ENCODE data around the gene KCNQ1OT1. TPM values are rescaled to one million over a fixed set of nuclear protein-coding genes. Genes with fewer than 3 reads are reported as not detected.

The KCNQ1OT1 gene
- total and polyA plus RNA-seq, 9 of the 15 experiments (the other 6 are each of a cell fraction or from before 2014, with no cell fraction given): 0.04 to 2.3 (median 0.74) TPM

- TF ChIP-seq VEZF1 (CRISPR knock-in tag; IDR thresholded peaks at IDR 0.05) (peak; percentile 77), RNF219 (CRISPR knock-in tag; IDR thresholded peaks at IDR 0.05) (no peak), NRF1 (conservative IDR thresholded peaks at IDR 0.05 in 1 of 2, IDR thresholded peaks at IDR 0.05 in 1 of 2) (peak; percentile 57 to 66), U2AF2 (optimal IDR thresholded peaks at IDR 0.05; ENCODE audit: low read depth, low read length) (no peak), E2F1 (CRISPR knock-in tag; IDR thresholded peaks at IDR 0.05) (0 out of 2 replicates have a peak, but pooled peaks have one; percentile 19), ATF1 (CRISPR knock-in tag; IDR thresholded peaks at IDR 0.05) (no peak), ATF1 (tag; IDR thresholded peaks at IDR 0.05) (peak; percentile 87), CTCFL (IDR thresholded peaks at IDR 0.05; ENCODE audit: borderline replicate concordance, insufficient read depth, low read depth, low read length, poor library complexity, severe bottlenecking) (peak; percentile 45), ATF4 (CRISPR knock-in tag; IDR thresholded peaks at IDR 0.05) (no peak), HNRNPUL1 (IDR thresholded peaks at IDR 0.05; ENCODE audit: low read length) (no peak), ZBTB33 (CRISPR knock-in tag; IDR thresholded peaks at IDR 0.05) (peak; percentile 40; the same call in 1 of the 2 replicates), POLR2G (IDR thresholded peaks at IDR 0.05; ENCODE audit: low read depth, low read length) (peak; percentile 100), FIP1L1 (IDR thresholded peaks at IDR 0.05; ENCODE audit: low read depth, low read length, poor library complexity, severe bottlenecking) (peak; percentile 91), ZNF586 (CRISPR knock-in tag; conservative IDR thresholded peaks at IDR 0.05) (no peak), PHF21A (IDR thresholded peaks at IDR 0.05; ENCODE audit: borderline replicate concordance, low read depth) (no peak), FOXJ3 (CRISPR knock-in tag; IDR thresholded peaks at IDR 0.05) (no peak)
These were observed at the start of gene KCNQ1OT1 (continued) for GRCh38 chr11:2699531-2700414.
